Liver (tissue), 9 donors: ENCODE measurements around the gene SDSL. TPM values are rescaled to one million over a fixed set of nuclear protein-coding genes. Genes with fewer than 3 reads are reported as not detected.

Experiments used
- DNase-seq: peaks from one replicate; pipeline ENCODE4 v3.0.0-alpha.2; 2017; ENCODE audit warnings: low spot score
- H3K27ac ChIP-seq, 2 donors: one replicate each; pipeline ENCODE4 v1.7.0; 2013; ENCODE audit warnings: inconsistent platforms in 2 of 2, low read length in 2 of 2, control low read depth in 1 of 2, low read depth in 1 of 2, mild to moderate bottlenecking in 1 of 2
- H3K27me3 ChIP-seq, 4 donors: one replicate each; pipeline versions ENCODE4 v1.6.1 to v1.7.0; 2013; ENCODE audit warnings: low read length in 3 of 4, inconsistent platforms in 1 of 4, mild to moderate bottlenecking in 1 of 4, moderate library complexity in 1 of 4; ENCODE audit not compliant: control insufficient read depth in 4 of 4, insufficient read depth in 4 of 4
- H3K36me3 ChIP-seq, 4 donors: one replicate each; pipeline versions ENCODE4 v1.6.1 to v1.7.0; 2013; ENCODE audit warnings: low read length in 3 of 4, mild to moderate bottlenecking in 3 of 4, low read depth in 1 of 4, moderate library complexity in 1 of 4; ENCODE audit not compliant: control insufficient read depth in 4 of 4, insufficient read depth in 3 of 4
- H3K4me1 ChIP-seq, 4 donors: one replicate each; pipeline versions ENCODE4 v1.6.1 to v1.7.0; 2013; ENCODE audit warnings: low read length in 3 of 4, mild to moderate bottlenecking in 3 of 4, moderate library complexity in 1 of 4; ENCODE audit not compliant: control insufficient read depth in 4 of 4, insufficient read depth in 4 of 4
- H3K4me3 ChIP-seq, 3 donors: one replicate each; pipeline versions ENCODE4 v1.6.1 to v1.7.0; 2013; ENCODE audit warnings: low read length in 3 of 3, control low read depth in 1 of 3, low read depth in 1 of 3, mild to moderate bottlenecking in 1 of 3
- H3K9ac ChIP-seq, 2 donors: one replicate each; pipeline ENCODE4 v1.7.0; 2013; ENCODE audit warnings: low read length in 2 of 2, mild to moderate bottlenecking in 2 of 2, moderate library complexity in 2 of 2, control low read depth in 1 of 2, low read depth in 1 of 2
- H3K9me3 ChIP-seq, 4 donors: one replicate each; pipeline versions ENCODE4 v1.6.1 to v1.7.0; 2013; ENCODE audit warnings: low read length in 3 of 4; ENCODE audit not compliant: control insufficient read depth in 4 of 4
- EGR1 ChIP-seq, 2 donors: IDR thresholded peaks; 2 replicates each; pipeline ENCODE4 v1.6.1; 2016 to 2018; ENCODE audit warnings: antibody characterized with exemption in 2 of 2, low read depth in 2 of 2
- FOXA1 ChIP-seq: IDR thresholded peaks from 2 replicates; pipeline ENCODE4 v1.6.1; 2016; ENCODE audit warnings: antibody characterized with exemption
- FOXA2 ChIP-seq: IDR thresholded peaks from 2 replicates; pipeline ENCODE4 v1.6.1; 2016; ENCODE audit warnings: antibody characterized with exemption
- GABPA ChIP-seq, 2 donors: IDR thresholded peaks in 1 of 2; conservative IDR thresholded peaks in 1 of 2; 2 replicates each; pipeline ENCODE4 v1.6.1; 2016; ENCODE audit warnings: antibody characterized with exemption in 2 of 2, mild to moderate bottlenecking in 1 of 2, moderate library complexity in 1 of 2
- HNF4A ChIP-seq, 2 donors: conservative IDR thresholded peaks; 2 replicates each; pipeline ENCODE4 v1.6.1; 2016; ENCODE audit warnings: antibody characterized with exemption in 2 of 2, mild to moderate bottlenecking in 2 of 2
- HNF4G ChIP-seq: IDR thresholded peaks from 2 replicates; pipeline ENCODE4 v1.6.1; 2016; ENCODE audit warnings: antibody characterized with exemption
- JUND ChIP-seq, 2 donors: IDR thresholded peaks; 2 replicates each; pipeline ENCODE4 v1.6.1; 2016; ENCODE audit warnings: antibody characterized with exemption in 2 of 2
- NR2F2 ChIP-seq: IDR thresholded peaks from 2 replicates; pipeline ENCODE4 v1.6.1; 2016; ENCODE audit warnings: antibody characterized with exemption
- RAD21 ChIP-seq, 2 donors: IDR thresholded peaks; 2 replicates each; pipeline ENCODE4 v1.6.1; 2016; ENCODE audit warnings: antibody characterized with exemption in 2 of 2, mild to moderate bottlenecking in 2 of 2
- RXRA ChIP-seq, 2 donors: IDR thresholded peaks; 2 replicates each; pipeline ENCODE4 v1.6.1; 2017 to 2018; ENCODE audit warnings: antibody characterized with exemption in 2 of 2, mild to moderate bottlenecking in 1 of 2
- SP1 ChIP-seq: IDR thresholded peaks from 2 replicates; pipeline ENCODE4 v1.6.1; 2018; ENCODE audit warnings: antibody characterized with exemption, mild to moderate bottlenecking
- TAF1 ChIP-seq: conservative IDR thresholded peaks from 2 replicates; pipeline ENCODE4 v1.6.1; 2016; ENCODE audit warnings: antibody characterized with exemption, mild to moderate bottlenecking
- YY1 ChIP-seq: IDR thresholded peaks from 2 replicates; pipeline ENCODE4 v1.6.1; 2016; ENCODE audit warnings: antibody characterized with exemption, mild to moderate bottlenecking
- whole genome bisulfite sequencing: extraction: QIAGEN DNeasy Blood & Tissue Kit; methylation state at CpG from one replicate; pipeline ENCODE4 v1.1.7; 2013; 5-methylcytosine and 5-hydroxymethylcytosine counted together
- polyA plus RNA-seq, 2 donors: library from polyadenylated mRNA; stranded (reverse) in 1 of 2; unstranded in 1 of 2; fragments of 200-250 nt in 1 of 2; fragments of >200 nt in 1 of 2; fragmentation: Nextera tagmentation in 1 of 2; extraction: Ambion mirVana in 1 of 2; gene quantifications; one replicate each; pipeline versions ENCODE4 v1.2.1 to v1.2.3, GENCODE V29; 2013 to 2015
- total RNA-seq, 2 donors: library from RNA; depleted of rRNA; stranded (reverse); fragments of >200 nt; gene quantifications; one replicate each; pipeline ENCODE4 v1.2.3, GENCODE V29; 2014
- TF ChIP-seq, protein P1 (sequence below): IDR thresholded peaks from 2 replicates; pipeline ENCODE4 v1.6.1; 2016; ENCODE audit warnings: antibody characterized with exemption
- TF ChIP-seq, protein P2 (sequence below): fragments of 150-350 bp; IDR thresholded peaks from 2 replicates; pipeline ENCODE4 v1.5.1; 2017; ENCODE audit warnings: improper control_type of control experiment, low read depth, low read length; ENCODE audit not compliant: missing input control
- TF ChIP-seq, protein P3 (sequence below): IDR thresholded peaks from 2 replicates; pipeline ENCODE4 v1.6.1; 2016; ENCODE audit warnings: antibody characterized with exemption
- TF ChIP-seq, protein P4 (sequence below): IDR thresholded peaks from 2 replicates; pipeline ENCODE4 v1.6.1; 2016; ENCODE audit warnings: antibody characterized with exemption
- TF ChIP-seq, protein P5 (sequence below): IDR thresholded peaks from 2 replicates; pipeline ENCODE4 v1.6.1; 2016; ENCODE audit warnings: antibody characterized with exemption, mild to moderate bottlenecking
- donor health status: healthy.
- donor health status: healthy.
- donor health status: healthy.
- donor health status: healthy.
- donor health status: healthy.

SDSL gene
- total and polyA plus RNA-seq, 4 donors = 22.4 to 93.1 (median 33.7) TPM

DNA sequence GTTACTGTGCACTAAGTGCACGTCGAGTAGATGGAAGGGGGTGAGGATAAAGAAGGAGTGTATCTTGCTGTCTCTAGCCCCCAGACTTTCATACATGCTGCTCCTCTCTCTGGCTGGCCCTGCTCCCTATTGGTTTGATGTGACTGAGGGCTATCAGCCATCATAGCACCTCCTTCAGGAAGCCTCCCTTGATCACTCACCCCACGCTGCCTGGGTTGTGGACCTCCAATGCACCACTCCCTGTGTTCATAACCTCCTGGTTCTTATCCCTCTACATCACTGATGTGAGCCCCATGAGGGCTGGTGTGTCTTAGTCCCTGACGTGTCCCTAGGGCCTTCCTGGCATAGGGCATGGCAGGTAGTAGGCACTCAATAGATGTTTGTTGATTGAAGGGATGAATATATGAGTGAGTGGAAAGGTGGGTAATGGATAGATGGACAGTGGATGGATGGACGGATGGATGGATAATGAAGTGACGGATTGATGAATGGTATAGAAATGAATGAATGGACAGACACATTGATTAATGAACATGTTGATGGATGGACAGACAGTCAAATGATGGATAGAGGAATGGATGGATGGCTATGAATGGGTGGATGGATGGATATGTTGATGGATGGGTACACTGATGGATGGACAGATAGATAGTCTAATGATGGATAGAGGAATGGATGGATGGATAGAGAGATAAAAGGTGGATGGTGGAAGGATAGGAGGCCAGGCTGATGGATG lies 15.0 kb downstream of the SDSL start:
- Histone ChIP-seq H3K27me3 (no peaks in the 10 kb centered on the region), H3K4me3 (no peak overlapping the region), H3K4me1 (no peaks in the 10 kb centered on the region), H3K9ac (no peak overlapping the region), H3K27ac (no peak overlapping the region), H3K9me3 (no peaks in the 10 kb centered on the region), H3K36me3 (peaks cover 0 to 8% (median 1%) of the 10 kb centered on the region in 4 donors)
- WGBS = 88% methylated on average over 6 of the region's 6 CpGs
- no peak for DNase-seq
- TF ChIP-seq, protein P1, sequence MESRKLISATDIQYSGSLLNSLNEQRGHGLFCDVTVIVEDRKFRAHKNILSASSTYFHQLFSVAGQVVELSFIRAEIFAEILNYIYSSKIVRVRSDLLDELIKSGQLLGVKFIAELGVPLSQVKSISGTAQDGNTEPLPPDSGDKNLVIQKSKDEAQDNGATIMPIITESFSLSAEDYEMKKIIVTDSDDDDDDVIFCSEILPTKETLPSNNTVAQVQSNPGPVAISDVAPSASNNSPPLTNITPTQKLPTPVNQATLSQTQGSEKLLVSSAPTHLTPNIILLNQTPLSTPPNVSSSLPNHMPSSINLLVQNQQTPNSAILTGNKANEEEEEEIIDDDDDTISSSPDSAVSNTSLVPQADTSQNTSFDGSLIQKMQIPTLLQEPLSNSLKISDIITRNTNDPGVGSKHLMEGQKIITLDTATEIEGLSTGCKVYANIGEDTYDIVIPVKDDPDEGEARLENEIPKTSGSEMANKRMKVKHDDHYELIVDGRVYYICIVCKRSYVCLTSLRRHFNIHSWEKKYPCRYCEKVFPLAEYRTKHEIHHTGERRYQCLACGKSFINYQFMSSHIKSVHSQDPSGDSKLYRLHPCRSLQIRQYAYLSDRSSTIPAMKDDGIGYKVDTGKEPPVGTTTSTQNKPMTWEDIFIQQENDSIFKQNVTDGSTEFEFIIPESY = no peak
- TF ChIP-seq FOXA1 = no peak
- no peak for TF ChIP-seq NR2F2
- TF ChIP-seq, protein P2, sequence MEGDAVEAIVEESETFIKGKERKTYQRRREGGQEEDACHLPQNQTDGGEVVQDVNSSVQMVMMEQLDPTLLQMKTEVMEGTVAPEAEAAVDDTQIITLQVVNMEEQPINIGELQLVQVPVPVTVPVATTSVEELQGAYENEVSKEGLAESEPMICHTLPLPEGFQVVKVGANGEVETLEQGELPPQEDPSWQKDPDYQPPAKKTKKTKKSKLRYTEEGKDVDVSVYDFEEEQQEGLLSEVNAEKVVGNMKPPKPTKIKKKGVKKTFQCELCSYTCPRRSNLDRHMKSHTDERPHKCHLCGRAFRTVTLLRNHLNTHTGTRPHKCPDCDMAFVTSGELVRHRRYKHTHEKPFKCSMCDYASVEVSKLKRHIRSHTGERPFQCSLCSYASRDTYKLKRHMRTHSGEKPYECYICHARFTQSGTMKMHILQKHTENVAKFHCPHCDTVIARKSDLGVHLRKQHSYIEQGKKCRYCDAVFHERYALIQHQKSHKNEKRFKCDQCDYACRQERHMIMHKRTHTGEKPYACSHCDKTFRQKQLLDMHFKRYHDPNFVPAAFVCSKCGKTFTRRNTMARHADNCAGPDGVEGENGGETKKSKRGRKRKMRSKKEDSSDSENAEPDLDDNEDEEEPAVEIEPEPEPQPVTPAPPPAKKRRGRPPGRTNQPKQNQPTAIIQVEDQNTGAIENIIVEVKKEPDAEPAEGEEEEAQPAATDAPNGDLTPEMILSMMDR = no peak
- no peak for TF ChIP-seq JUND (IDR thresholded peaks at IDR 0.05)
- TF ChIP-seq TAF1 = no peak
- TF ChIP-seq, protein P3, sequence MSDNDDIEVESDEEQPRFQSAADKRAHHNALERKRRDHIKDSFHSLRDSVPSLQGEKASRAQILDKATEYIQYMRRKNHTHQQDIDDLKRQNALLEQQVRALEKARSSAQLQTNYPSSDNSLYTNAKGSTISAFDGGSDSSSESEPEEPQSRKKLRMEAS = no peak
- TF ChIP-seq RAD21 (IDR thresholded peaks at IDR 0.05) = no peak
- TF ChIP-seq FOXA2 = no peak
- TF ChIP-seq GABPA (IDR thresholded peaks at IDR 0.05 in 1 of 2, conservative IDR thresholded peaks at IDR 0.05 in 1 of 2) = no peak
- no peak for TF ChIP-seq SP1
- TF ChIP-seq HNF4A (conservative IDR thresholded peaks at IDR 0.05) = no peak
- TF ChIP-seq YY1 = no peak
- TF ChIP-seq HNF4G = no peak
- no peak for TF ChIP-seq RXRA (IDR thresholded peaks at IDR 0.05)
- TF ChIP-seq, protein P4, sequence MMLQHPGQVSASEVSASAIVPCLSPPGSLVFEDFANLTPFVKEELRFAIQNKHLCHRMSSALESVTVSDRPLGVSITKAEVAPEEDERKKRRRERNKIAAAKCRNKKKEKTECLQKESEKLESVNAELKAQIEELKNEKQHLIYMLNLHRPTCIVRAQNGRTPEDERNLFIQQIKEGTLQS = no peak
- TF ChIP-seq, protein P5, sequence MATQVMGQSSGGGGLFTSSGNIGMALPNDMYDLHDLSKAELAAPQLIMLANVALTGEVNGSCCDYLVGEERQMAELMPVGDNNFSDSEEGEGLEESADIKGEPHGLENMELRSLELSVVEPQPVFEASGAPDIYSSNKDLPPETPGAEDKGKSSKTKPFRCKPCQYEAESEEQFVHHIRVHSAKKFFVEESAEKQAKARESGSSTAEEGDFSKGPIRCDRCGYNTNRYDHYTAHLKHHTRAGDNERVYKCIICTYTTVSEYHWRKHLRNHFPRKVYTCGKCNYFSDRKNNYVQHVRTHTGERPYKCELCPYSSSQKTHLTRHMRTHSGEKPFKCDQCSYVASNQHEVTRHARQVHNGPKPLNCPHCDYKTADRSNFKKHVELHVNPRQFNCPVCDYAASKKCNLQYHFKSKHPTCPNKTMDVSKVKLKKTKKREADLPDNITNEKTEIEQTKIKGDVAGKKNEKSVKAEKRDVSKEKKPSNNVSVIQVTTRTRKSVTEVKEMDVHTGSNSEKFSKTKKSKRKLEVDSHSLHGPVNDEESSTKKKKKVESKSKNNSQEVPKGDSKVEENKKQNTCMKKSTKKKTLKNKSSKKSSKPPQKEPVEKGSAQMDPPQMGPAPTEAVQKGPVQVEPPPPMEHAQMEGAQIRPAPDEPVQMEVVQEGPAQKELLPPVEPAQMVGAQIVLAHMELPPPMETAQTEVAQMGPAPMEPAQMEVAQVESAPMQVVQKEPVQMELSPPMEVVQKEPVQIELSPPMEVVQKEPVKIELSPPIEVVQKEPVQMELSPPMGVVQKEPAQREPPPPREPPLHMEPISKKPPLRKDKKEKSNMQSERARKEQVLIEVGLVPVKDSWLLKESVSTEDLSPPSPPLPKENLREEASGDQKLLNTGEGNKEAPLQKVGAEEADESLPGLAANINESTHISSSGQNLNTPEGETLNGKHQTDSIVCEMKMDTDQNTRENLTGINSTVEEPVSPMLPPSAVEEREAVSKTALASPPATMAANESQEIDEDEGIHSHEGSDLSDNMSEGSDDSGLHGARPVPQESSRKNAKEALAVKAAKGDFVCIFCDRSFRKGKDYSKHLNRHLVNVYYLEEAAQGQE = no peak
- no peak for TF ChIP-seq EGR1 (IDR thresholded peaks at IDR 0.05; ENCODE audit: low read depth in 2 of 2)
